Neural cell (in vitro differentiated cells): ENCODE data around the gene ARGFX. TPM values are rescaled to one million over a fixed set of nuclear protein-coding genes. Genes with fewer than 3 reads are reported as not detected.

Experiments
- H2AFZ ChIP-seq: fragments of 200-600, 300-800 bp; sonication (generic), shearing (Covaris generic); 2 replicates; pipeline ENCODE4 v1.6.0; 2014; ENCODE audit warnings: low read depth, mild to moderate bottlenecking, antibody characterized with exemption, low read length, moderate library complexity
- H3F3A ChIP-seq: fragments of 200-600 bp; shearing (Covaris generic); 2 replicates; pipeline ENCODE4 v1.6.1; 2016; ENCODE audit warnings: mild to moderate bottlenecking, moderate library complexity, mixed read lengths, antibody characterized with exemption, low read length; ENCODE audit not compliant: insufficient read depth, poor library complexity, severe bottlenecking
- H3K27ac ChIP-seq: fragments of 200-600, 300-800 bp; sonication (generic), shearing (Covaris generic); 2 replicates; pipeline ENCODE4 v1.5.1; 2014; ENCODE audit warnings: mild to moderate bottlenecking, low read length, moderate library complexity
- H3K27me3 ChIP-seq: fragments of 300-800, 200-600 bp; sonication (generic), shearing (Covaris generic); 2 replicates; pipeline ENCODE4 v1.6.0; 2014; ENCODE audit warnings: mild to moderate bottlenecking, low read depth, low read length, moderate library complexity; ENCODE audit not compliant: insufficient read depth
- H3K36me3 ChIP-seq: fragments of 300-800, 200-600 bp; sonication (generic), shearing (Covaris generic); 2 replicates; pipeline ENCODE4 v1.5.1; 2014; ENCODE audit warnings: mild to moderate bottlenecking, antibody characterized with exemption, low read length, moderate library complexity; ENCODE audit not compliant: insufficient read depth
- H3K4me2 ChIP-seq: fragments of 300-800, 200-600 bp; sonication (generic), shearing (Covaris generic); 2 replicates; pipeline ENCODE4 v1.6.0; 2014; ENCODE audit warnings: mild to moderate bottlenecking, low read length
- H3K4me3 ChIP-seq: fragments of 300-800, 200-600 bp; sonication (generic), shearing (Covaris generic); 2 replicates; pipeline ENCODE4 v1.5.1; 2014; ENCODE audit warnings: mild to moderate bottlenecking, low read length, moderate library complexity
- H3K79me2 ChIP-seq: fragments of 200-600 bp; shearing (Covaris generic); replicated peaks from 2 replicates; pipeline ENCODE4 v1.6.0; 2014; ENCODE audit warnings: mild to moderate bottlenecking, low read length, moderate library complexity; ENCODE audit not compliant: insufficient read depth
- H3K9ac ChIP-seq: fragments of 300-800, 200-600 bp; sonication (generic), shearing (Covaris generic); 2 replicates; pipeline ENCODE4 v1.6.1; 2016; ENCODE audit warnings: mild to moderate bottlenecking, low read length, mixed read lengths
- H3K9me2 ChIP-seq: fragments of 200-600 bp; shearing (Covaris generic); 2 replicates; pipeline ENCODE4 v1.6.1; 2016; ENCODE audit warnings: mild to moderate bottlenecking, low read length, mixed read lengths; ENCODE audit not compliant: insufficient read depth
- H3K9me3 ChIP-seq: fragments of 200-600, 300-800 bp; sonication (generic), shearing (Covaris generic); 2 replicates; pipeline ENCODE4 v1.6.1; 2016; ENCODE audit warnings: mild to moderate bottlenecking, mixed run types, low read length, moderate library complexity, mixed read lengths
- H4K20me1 ChIP-seq: fragments of 200-600 bp; shearing (Covaris generic); 2 replicates; pipeline ENCODE4 v1.6.1; 2016; ENCODE audit warnings: mild to moderate bottlenecking, mixed run types; ENCODE audit not compliant: insufficient read depth
- EP300 ChIP-seq: fragments of 450-650 bp; conservative IDR thresholded peaks from 2 replicates; pipeline ENCODE4 v1.6.1; 2014; ENCODE audit warnings: antibody characterized with exemption, mild to moderate bottlenecking, moderate library complexity; ENCODE audit not compliant: poor library complexity, severe bottlenecking
- EZH2 ChIP-seq: fragments of 200-600, 300-800 bp; shearing (Covaris generic), sonication (generic); IDR thresholded peaks from 2 replicates; pipeline ENCODE4 v1.6.1; 2014; ENCODE audit warnings: antibody characterized with exemption, low read length, borderline replicate concordance, mild to moderate bottlenecking; ENCODE audit not compliant: insufficient read depth, poor library complexity, severe bottlenecking
- MXI1 ChIP-seq: fragments of 450-650 bp; conservative IDR thresholded peaks from 2 replicates; pipeline ENCODE4 v1.6.1; 2014; ENCODE audit warnings: antibody characterized with exemption, mild to moderate bottlenecking; ENCODE audit not compliant: poor library complexity, severe bottlenecking
- POLR2AphosphoS5 ChIP-seq: IDR thresholded peaks from 2 replicates; pipeline ENCODE4 v1.6.1; 2012
- RAD21 ChIP-seq: fragments of 450-650 bp; conservative IDR thresholded peaks from 2 replicates; pipeline ENCODE4 v1.6.1; 2014; ENCODE audit warnings: antibody characterized with exemption, mild to moderate bottlenecking, moderate library complexity
- REST ChIP-seq: IDR thresholded peaks from 2 replicates; pipeline ENCODE4 v1.6.1; 2012; ENCODE audit warnings: borderline replicate concordance
- SMC3 ChIP-seq: fragments of 450-650 bp; conservative IDR thresholded peaks from 2 replicates; pipeline ENCODE4 v1.6.1; 2014; ENCODE audit warnings: antibody characterized with exemption, mild to moderate bottlenecking, moderate library complexity; ENCODE audit not compliant: poor library complexity
- TAF1 ChIP-seq: IDR thresholded peaks from 2 replicates; pipeline ENCODE4 v1.6.1; 2012; ENCODE audit warnings: low read depth
- polyA plus RNA-seq: library from polyadenylated mRNA; depleted of rRNA; stranded (reverse); fragments of >200 nt; gene quantifications from 2 replicates; pipeline ENCODE4 v1.2.3, GENCODE V29; 2014
- TF ChIP-seq, protein P1 (sequence below): fragments of 450-650 bp; IDR thresholded peaks from 2 replicates; pipeline ENCODE4 v1.5.1; 2014; ENCODE audit warnings: antibody characterized with exemption, mild to moderate bottlenecking, moderate library complexity; ENCODE audit not compliant: poor library complexity, severe bottlenecking

ARGFX gene
- polyA plus RNA-seq, 1 donor from 2014 or later, result not detected

DNA sequence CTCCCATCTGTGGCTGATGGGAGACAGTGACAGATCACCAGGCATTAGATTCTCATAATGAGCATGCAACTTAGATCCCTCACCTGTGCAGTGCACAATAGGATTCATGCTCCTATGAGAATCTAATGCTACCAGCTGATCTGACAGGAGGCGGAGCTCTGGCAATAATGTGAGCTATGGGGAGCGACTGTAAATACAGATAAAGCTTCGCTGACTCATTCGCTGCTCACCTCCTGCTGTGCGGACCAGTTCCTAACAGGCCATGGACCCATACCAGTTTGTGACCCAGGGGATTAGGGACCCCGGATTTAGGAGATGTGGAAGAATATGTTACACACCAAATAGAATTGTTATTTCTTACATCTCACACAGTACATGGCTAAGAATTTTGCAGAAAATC, 6.7 kb downstream of the ARGFX start:
- no peaks in the 10 kb centered on the region for H3K9me3 ChIP-seq
- H3K27me3 ChIP-seq, result no peaks in the 10 kb centered on the region
- H3K27ac ChIP-seq, result no peak overlapping the region
- no peaks in the 10 kb centered on the region for H3K36me3 ChIP-seq
- TF ChIP-seq REST (no peak), POLR2AphosphoS5 (no peak), EZH2 (no peak), TAF1 (no peak), EP300 (no peak), RAD21 (no peak), MXI1 (no peak), SMC3 (no peak)
- TF ChIP-seq, protein P1, sequence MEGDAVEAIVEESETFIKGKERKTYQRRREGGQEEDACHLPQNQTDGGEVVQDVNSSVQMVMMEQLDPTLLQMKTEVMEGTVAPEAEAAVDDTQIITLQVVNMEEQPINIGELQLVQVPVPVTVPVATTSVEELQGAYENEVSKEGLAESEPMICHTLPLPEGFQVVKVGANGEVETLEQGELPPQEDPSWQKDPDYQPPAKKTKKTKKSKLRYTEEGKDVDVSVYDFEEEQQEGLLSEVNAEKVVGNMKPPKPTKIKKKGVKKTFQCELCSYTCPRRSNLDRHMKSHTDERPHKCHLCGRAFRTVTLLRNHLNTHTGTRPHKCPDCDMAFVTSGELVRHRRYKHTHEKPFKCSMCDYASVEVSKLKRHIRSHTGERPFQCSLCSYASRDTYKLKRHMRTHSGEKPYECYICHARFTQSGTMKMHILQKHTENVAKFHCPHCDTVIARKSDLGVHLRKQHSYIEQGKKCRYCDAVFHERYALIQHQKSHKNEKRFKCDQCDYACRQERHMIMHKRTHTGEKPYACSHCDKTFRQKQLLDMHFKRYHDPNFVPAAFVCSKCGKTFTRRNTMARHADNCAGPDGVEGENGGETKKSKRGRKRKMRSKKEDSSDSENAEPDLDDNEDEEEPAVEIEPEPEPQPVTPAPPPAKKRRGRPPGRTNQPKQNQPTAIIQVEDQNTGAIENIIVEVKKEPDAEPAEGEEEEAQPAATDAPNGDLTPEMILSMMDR, result no peak
- no peak overlapping the region for H3K4me3 ChIP-seq
- no peak overlapping the region for H3K4me2 ChIP-seq
- H3F3A ChIP-seq, result no peaks in the 10 kb centered on the region
- no peaks in the 10 kb centered on the region for H3K9me2 ChIP-seq
- H4K20me1 ChIP-seq, result no peaks in the 10 kb centered on the region
- no peak overlapping the region for H2AFZ ChIP-seq
- H3K9ac ChIP-seq, result no peak overlapping the region
- H3K79me2 ChIP-seq, result no peaks in the 10 kb centered on the region

- Histone ChIP-seq H3K27ac (no peak overlapping the region), H3K9ac (no peak overlapping the region), H3K4me2 (no peak overlapping the region), H3K27me3 (no peaks in the 10 kb centered on the region), H2AFZ (no peak overlapping the region), H3K9me3 (no peaks in the 10 kb centered on the region), H4K20me1 (no peaks in the 10 kb centered on the region), H3K4me3 (no peak overlapping the region), H3K9me2 (no peaks in the 10 kb centered on the region), H3F3A (no peaks in the 10 kb centered on the region), H3K36me3 (no peaks in the 10 kb centered on the region), H3K79me2 (no peaks in the 10 kb centered on the region)
- TF ChIP-seq EP300 (no peak), POLR2AphosphoS5 (no peak), SMC3 (no peak), TAF1 (no peak), MXI1 (no peak), REST (no peak), EZH2 (no peak), RAD21 (no peak)
- TF ChIP-seq, protein P1, result no peak
Observed at GRCh38 chr3:121581691-121582090, 13.9 kb downstream of the ARGFX start.
